Chondrocyte (in vitro differentiated cells): ENCODE measurements around the gene SPIB. TPM values are rescaled to one million over a fixed set of nuclear protein-coding genes. Genes with fewer than 3 reads are reported as not detected.

Source experiments
- DNase-seq: peaks from one replicate; pipeline ENCODE4 v3.0.0; 2021; ENCODE audit warnings: mixed read lengths, low spot score
- H3K27ac Mint-ChIP-seq: one replicate; pipeline ENCODE4 v1.8.0; 2021; ENCODE audit warnings: mild to moderate bottlenecking, moderate library complexity, mixed read lengths; ENCODE audit not compliant: unreplicated experiment
- H3K27me3 Mint-ChIP-seq: 2 replicates; pipeline ENCODE4 v1.8.0; 2021; ENCODE audit warnings: low read depth, mixed read lengths
- H3K36me3 Mint-ChIP-seq: 2 replicates; pipeline ENCODE4 v1.8.0; 2021; ENCODE audit warnings: low read depth, mixed read lengths
- H3K4me1 Mint-ChIP-seq: 2 replicates; pipeline ENCODE4 v1.8.0; 2021; ENCODE audit warnings: low read depth, mild to moderate bottlenecking, mixed read lengths
- H3K4me3 Mint-ChIP-seq: one replicate; pipeline ENCODE4 v1.8.0; 2021; ENCODE audit warnings: mild to moderate bottlenecking, moderate library complexity, mixed read lengths; ENCODE audit not compliant: unreplicated experiment
- H3K9me3 Mint-ChIP-seq: 2 replicates; pipeline ENCODE4 v1.8.0; 2021; ENCODE audit warnings: low read depth, mixed read lengths
- CTCF ChIP-seq: fragments of 200-600 bp; sonication (generic); IDR thresholded peaks from 2 replicates; pipeline ENCODE4 v1.5.0; 2021; ENCODE audit warnings: antibody characterized with exemption, mild to moderate bottlenecking, moderate library complexity
- total RNA-seq: library from RNA; stranded (reverse); gene quantifications from 3 replicates; pipeline ENCODE4 v1.2.1, GENCODE V29; 2021

SPIB gene
- total RNA-seq, 1 donor from 2014 or later = not detected

DNA sequence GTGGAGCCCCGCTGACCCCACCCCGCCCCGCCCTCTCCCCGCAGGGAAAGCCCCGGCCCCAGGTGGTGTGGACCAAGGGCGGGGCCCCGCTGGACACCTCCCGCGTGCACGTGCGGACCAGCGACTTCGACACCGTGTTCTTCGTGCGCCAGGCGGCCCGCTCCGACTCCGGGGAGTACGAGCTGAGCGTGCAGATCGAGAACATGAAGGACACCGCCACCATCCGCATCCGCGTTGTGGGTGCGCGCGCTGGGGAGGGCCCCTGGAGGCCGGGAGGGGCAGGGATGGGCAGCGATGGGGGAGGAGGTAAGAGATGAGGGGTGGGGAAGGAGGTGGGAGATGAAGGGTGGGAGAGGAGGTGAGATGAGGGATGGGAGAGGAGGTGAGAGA lies 40.3 kb downstream of the SPIB start:
- Mint-ChIP-seq H3K4me1 (peaks cover 8% of the 10 kb centered on the region), H3K4me3 (no peak overlapping the region), H3K9me3 (no peaks in the 10 kb centered on the region), H3K36me3 (peaks cover 2% of the 10 kb centered on the region), H3K27me3 (peaks cover 9% of the 10 kb centered on the region), H3K27ac (no peak overlapping the region)
- no peak for DNase-seq
- TF ChIP-seq CTCF = no peak

GRCh38 chr19:50459638-50460037 lies 40.9 kb downstream of the SPIB start:
- peaks cover 2% of the 10 kb centered on the region for H3K36me3 Mint-ChIP-seq
- no peak for DNase-seq
- no peaks in the 10 kb centered on the region for H3K9me3 Mint-ChIP-seq
- H3K27ac Mint-ChIP-seq = no peak overlapping the region
- peaks cover 11% of the 10 kb centered on the region for H3K27me3 Mint-ChIP-seq
- TF ChIP-seq CTCF = no peak
- peaks cover 8% of the 10 kb centered on the region for H3K4me1 Mint-ChIP-seq
- H3K4me3 Mint-ChIP-seq = no peak overlapping the region

DNA sequence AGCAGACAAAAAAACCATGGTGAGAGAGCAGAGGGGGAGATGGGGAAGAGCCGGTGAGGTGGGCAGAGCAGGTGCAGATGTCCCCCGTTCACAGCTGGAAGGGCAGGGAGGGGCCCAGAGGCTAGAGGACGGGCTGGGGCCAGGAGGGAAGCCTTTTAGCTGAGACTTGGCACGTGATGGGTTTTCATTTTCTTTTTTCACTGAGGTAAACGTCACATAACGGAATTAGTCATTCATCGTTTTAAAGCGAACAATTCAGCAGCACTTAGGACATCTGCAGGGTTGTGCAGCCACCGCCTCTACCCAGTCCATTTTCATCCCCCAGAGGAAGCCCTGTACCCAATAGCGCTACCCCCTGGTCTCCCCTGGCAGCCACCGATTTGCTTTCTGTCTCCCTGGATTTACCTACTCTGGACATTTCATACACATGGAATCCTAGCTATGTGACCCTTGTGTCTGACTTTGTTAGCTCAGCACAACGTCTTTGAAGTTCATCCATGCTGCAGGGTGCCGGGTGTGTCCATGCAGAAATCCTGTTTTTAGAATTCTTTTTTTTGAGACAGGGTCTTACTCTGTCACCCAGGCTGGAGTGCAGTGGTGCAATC lies 41.5 kb downstream of the SPIB start:
- no peak overlapping the region for H3K4me3 Mint-ChIP-seq

GRCh38 chr19:50461066-50461875 lies 42.5 kb downstream of the SPIB start:
- H3K36me3 Mint-ChIP-seq = no peaks in the 10 kb centered on the region
- peaks cover 8% of the 10 kb centered on the region for H3K4me1 Mint-ChIP-seq
- no peak overlapping the region for H3K4me3 Mint-ChIP-seq
- H3K9me3 Mint-ChIP-seq = no peaks in the 10 kb centered on the region
- H3K27me3 Mint-ChIP-seq = peaks cover 9% of the 10 kb centered on the region
- no peak for DNase-seq
- no peak overlapping the region for H3K27ac Mint-ChIP-seq
- peak; percentile 86 for TF ChIP-seq CTCF

More for the DNA sequence above, 41.5 kb downstream of the SPIB start:
- Mint-ChIP-seq H3K36me3 (no peaks in the 10 kb centered on the region), H3K27me3 (peaks cover 9% of the 10 kb centered on the region), H3K9me3 (no peaks in the 10 kb centered on the region), H3K27ac (no peak overlapping the region), H3K4me1 (peaks cover 8% of the 10 kb centered on the region)
- TF ChIP-seq CTCF = no peak
- no peak for DNase-seq

GRCh38 chr19:50462970-50463369 lies 44.2 kb downstream of the SPIB start:
- peaks cover 3% of the 10 kb centered on the region for H3K27me3 Mint-ChIP-seq
- TF ChIP-seq CTCF = no peak
- no peak overlapping the region for H3K4me3 Mint-ChIP-seq
- DNase-seq = no peak
- peaks cover 8% of the 10 kb centered on the region for H3K4me1 Mint-ChIP-seq
- no peaks in the 10 kb centered on the region for H3K9me3 Mint-ChIP-seq
- H3K27ac Mint-ChIP-seq = no peak overlapping the region
- H3K36me3 Mint-ChIP-seq = no peaks in the 10 kb centered on the region
